IMR-90 (cell line): ENCODE results near the gene TNRC6A. TPM values are rescaled to one million over a fixed set of nuclear protein-coding genes. Genes with fewer than 3 reads are reported as not detected.

ENCODE experiments used
- ATAC-seq: fragments of 200-7000 bp; cut with Tn5 transposase; 2 replicates; pipeline ENCODE4 v1.9.1; 2020; ENCODE audit warnings: low read depth, mild to moderate bottlenecking, moderate library complexity
- BruUV-seq: library from RNA; stranded (reverse); fragments of 400-500 nt; replicated peaks from 2 replicates; lab custom pipeline; 2021; lab: Mats Ljungman, UMichigan
- CTCF ChIA-PET: fragments of 300-600 bp; formaldehyde crosslinking; extraction: SDS; loops from one replicate; lab custom pipeline; 2021; ENCODE audit warnings: antibody characterized with exemption; lab: Yijun Ruan, JAX
- POLR2A ChIA-PET: fragments of 300-600 bp; sonication (Branson Sonifier 250); formaldehyde crosslinking; loops from one replicate; lab custom pipeline; 2022; ENCODE audit warnings: antibody characterized with exemption; ENCODE audit not compliant: unreplicated experiment; lab: Charles Lee
- DNase-seq: peaks from one replicate; pipeline ENCODE4 v3.0.0; 2013
- H2AFZ ChIP-seq: replicated peaks from 2 replicates; pipeline ENCODE3; 2013; ENCODE audit warnings: low read length, mild to moderate bottlenecking; ENCODE audit not compliant: poor library complexity
- H2AK5ac ChIP-seq: 2 replicates; pipeline ENCODE4 v1.6.1; 2013; ENCODE audit warnings: low read depth, low read length, inconsistent platforms
- H2AK9ac ChIP-seq: replicated peaks from 2 replicates; pipeline ENCODE3; 2013; ENCODE audit warnings: mild to moderate bottlenecking, low read depth, low read length, moderate library complexity; ENCODE audit not compliant: poor library complexity
- H2BK120ac ChIP-seq: 2 replicates; pipeline ENCODE4 v1.6.1; 2013; ENCODE audit warnings: low read depth, low read length, inconsistent platforms
- H2BK15ac ChIP-seq: 3 replicates; pipeline ENCODE4 v1.6.1; 2013; ENCODE audit warnings: low read depth, low read length, inconsistent platforms
- H2BK20ac ChIP-seq: 2 replicates; pipeline ENCODE4 v1.6.1; 2013; ENCODE audit warnings: low read depth, mild to moderate bottlenecking, inconsistent platforms, low read length, moderate library complexity
- H2BK5ac ChIP-seq: 2 replicates; pipeline ENCODE4 v1.6.1; 2013; ENCODE audit warnings: mild to moderate bottlenecking, low read depth, low read length, inconsistent platforms; ENCODE audit not compliant: poor library complexity, severe bottlenecking
- H3K14ac ChIP-seq: replicated peaks from 2 replicates; pipeline ENCODE4 v1.6.1; 2013; ENCODE audit warnings: low read depth, low read length, inconsistent platforms
- H3K18ac ChIP-seq: 2 replicates; pipeline ENCODE4 v1.6.1; 2013; ENCODE audit warnings: low read depth, low read length, control low read depth
- H3K23ac ChIP-seq: 2 replicates; pipeline ENCODE4 v1.6.1; 2013; ENCODE audit warnings: low read depth, low read length, inconsistent platforms
- H3K27ac ChIP-seq: 2 replicates; pipeline ENCODE4 v1.5.1; 2013; ENCODE audit warnings: mild to moderate bottlenecking, control low read depth, low read length; ENCODE audit not compliant: insufficient read depth
- H3K27me3 ChIP-seq: 2 replicates; pipeline ENCODE4 v1.6.1; 2013; ENCODE audit warnings: low read length; ENCODE audit not compliant: control insufficient read depth, insufficient read depth
- H3K36me3 ChIP-seq: 2 replicates; pipeline ENCODE4 v1.6.1; 2013; ENCODE audit warnings: low read length, mixed read lengths; ENCODE audit not compliant: control insufficient read depth, insufficient read depth
- H3K4ac ChIP-seq: 2 replicates; pipeline ENCODE4 v1.6.1; 2013; ENCODE audit warnings: low read depth, low read length, inconsistent platforms
- H3K4me1 ChIP-seq: 2 replicates; pipeline ENCODE4 v1.6.1; 2013; ENCODE audit warnings: low read length, mixed read lengths; ENCODE audit not compliant: control insufficient read depth, insufficient read depth
- H3K4me2 ChIP-seq: 2 replicates; pipeline ENCODE4 v1.6.1; 2013; ENCODE audit warnings: low read depth, mild to moderate bottlenecking, control low read depth, low read length, moderate library complexity
- H3K4me3 ChIP-seq: 2 replicates; pipeline ENCODE4 v1.5.1; 2013; ENCODE audit warnings: low read depth, mild to moderate bottlenecking, control low read depth, low read length, moderate library complexity; ENCODE audit not compliant: insufficient read depth
- H3K56ac ChIP-seq: 2 replicates; pipeline ENCODE4 v1.6.1; 2013; ENCODE audit warnings: low read length, inconsistent platforms; ENCODE audit not compliant: insufficient read depth; ENCODE audit errors: extremely low read depth
- H3K79me1 ChIP-seq, 2 experiments: 2 replicates each; pipeline ENCODE4 v1.6.1; 2013; ENCODE audit warnings: low read length in 2 of 2, inconsistent platforms in 1 of 2, low read depth in 1 of 2
- H3K9ac ChIP-seq: 2 replicates; pipeline ENCODE4 v1.6.1; 2013; ENCODE audit warnings: low read depth, low read length, control low read depth
- H3K9me1 ChIP-seq: 2 replicates; pipeline ENCODE4 v1.6.1; 2013; ENCODE audit warnings: low read length, inconsistent platforms; ENCODE audit not compliant: insufficient read depth
- H3K9me3 ChIP-seq: 2 replicates; pipeline ENCODE4 v1.6.1; 2013; ENCODE audit warnings: low read length; ENCODE audit not compliant: control insufficient read depth, insufficient read depth
- H4K20me1 ChIP-seq: 2 replicates; pipeline ENCODE4 v1.6.1; 2013; ENCODE audit warnings: low read length, inconsistent platforms; ENCODE audit not compliant: insufficient read depth
- H4K5ac ChIP-seq: 2 replicates; pipeline ENCODE4 v1.6.1; 2013; ENCODE audit warnings: mild to moderate bottlenecking, low read depth, low read length, control low read depth
- H4K8ac ChIP-seq, 2 experiments: 2 replicates each; pipeline ENCODE4 v1.6.1; 2013; ENCODE audit warnings: low read depth in 2 of 2, low read length in 2 of 2, control low read depth in 1 of 2, inconsistent platforms in 1 of 2
- H4K91ac ChIP-seq: 2 replicates; pipeline ENCODE4 v1.6.1; 2013; ENCODE audit warnings: low read depth, low read length, inconsistent platforms; ENCODE audit not compliant: insufficient read depth
- BHLHE40 ChIP-seq: fragments of 150-350 bp; IDR thresholded peaks from 2 replicates; pipeline ENCODE4 v1.6.1; 2016; ENCODE audit warnings: mild to moderate bottlenecking, low read depth, low read length
- ELK1 ChIP-seq: fragments of 150-350 bp; IDR thresholded peaks from 2 replicates; pipeline ENCODE4 v1.6.1; 2016; ENCODE audit warnings: low read depth, mild to moderate bottlenecking, low read length, moderate library complexity, borderline replicate concordance
- MAFK ChIP-seq: IDR thresholded peaks from 2 replicates; pipeline ENCODE4 v1.6.1; 2012; ENCODE audit warnings: low read depth, low read length, improper control_type of control experiment
- RCOR1 ChIP-seq: IDR thresholded peaks from 2 replicates; pipeline ENCODE4 v1.6.1; 2012; ENCODE audit warnings: mild to moderate bottlenecking, low read length, improper control_type of control experiment; ENCODE audit not compliant: insufficient replicate concordance
- RFX5 ChIP-seq: IDR thresholded peaks from 2 replicates; pipeline ENCODE4 v1.8.0; 2012; ENCODE audit warnings: low read depth, mild to moderate bottlenecking, low read length, moderate library complexity
- WGBS, 2 experiments: methylation state at CpG; one replicate each; pipeline versions ENCODE4 v1.1.5 to v1.1.7; 2013; ENCODE audit warnings: missing lambda C conversion rate in 2 of 2; ENCODE audit not compliant: insufficient read length in 1 of 2; ENCODE audit errors: extremely low coverage in 2 of 2; 5-methylcytosine and 5-hydroxymethylcytosine counted together
- dilution Hi-C: fragments of 300-500 bp; cut with HindIII; formaldehyde crosslinking; loops from one replicate; pipeline ENCODE4 v1.14.3; 2018; ENCODE audit warnings: low sequenced_read_pairs; ENCODE audit not compliant: unreplicated experiment
- in situ Hi-C: fragments of 300-500 bp; cut with MboI; formaldehyde crosslinking; loops from 3 replicates; pipeline ENCODE4 v1.14.3; 2019; ENCODE audit warnings: low sequenced_read_pairs, inconsistent platforms, mixed read lengths
- intact Hi-C: fragments of 100-400 bp; cut with micrococcal nuclease; formaldehyde crosslinking; loops from 2 replicates; pipeline ENCODE4 v1.10.0; 2022
- polyA plus RNA-seq, 3 experiments: library from polyadenylated mRNA; depleted of rRNA; stranded (reverse); fragments of >200 nt; gene quantifications; 2 replicates each; pipeline ENCODE4 v1.2.3, GENCODE V29; 2012; ENCODE audit warnings: low replicate concordance in 1 of 3
- total RNA-seq: library from RNA; depleted of rRNA; stranded (reverse); fragments of >200 nt; gene quantifications from 2 replicates; pipeline ENCODE4 v1.2.3, GENCODE V29; 2012

Gene TNRC6A
- total and polyA plus RNA-seq, 2 of the 4 experiments (the other 2 are of a cell fraction) = 32.4 to 42.3 TPM

- intact Hi-C loops = loop anchor here (10.0 kb wide), 2 partner anchors 277 to 387 kb away; partner anchors contain the start of gene LCMT1
- Histone ChIP-seq H3K18ac (no peak overlapping the region), H2BK5ac (no peak overlapping the region), H4K20me1 (no peaks in the 10 kb centered on the region), H3K9me1 (peaks cover 11% of the 10 kb centered on the region; the same call in 1 of the 2 replicates), H4K5ac (no peak overlapping the region), H2AFZ (no peak overlapping the region), H2BK20ac (peak overlapping the region; percentile 34; the same call in 1 of the 2 replicates), H2BK120ac (peak overlapping the region; percentile 84), H4K8ac (no peak overlapping the region), H3K4me2 (no peak overlapping the region), H2BK15ac (peak overlapping the region; percentile 62; the same call in 1 of the 3 replicates), H3K9ac (no peak overlapping the region), H3K14ac (no peak overlapping the region), H3K4me3 (no peak overlapping the region), H3K23ac (no peak overlapping the region), H2AK5ac (peak overlapping the region; percentile 60; the same call in 1 of the 2 replicates), H3K27me3 (no peaks in the 10 kb centered on the region), H4K91ac (0 out of 2 replicates have a peak overlapping the region, but pooled peaks have one; percentile 86), H3K9me3 (no peaks in the 10 kb centered on the region), H3K36me3 (no peaks in the 10 kb centered on the region), H3K56ac (no peak overlapping the region), H3K79me1 (no peaks in the 10 kb centered on the region), H3K4ac (peak overlapping the region; percentile 93), H2AK9ac (peak overlapping the region; percentile 15), H3K4me1 (peaks cover 5% of the 10 kb centered on the region), H3K27ac (no peak overlapping the region)
- BruUV-seq = no TSS peak
- DNase-seq (no peak), ATAC-seq (no peak)
- TF ChIP-seq MAFK (no peak), ELK1 (no peak), BHLHE40 (no peak), RCOR1 (no peak), RFX5 (no peak)
- in situ Hi-C loops = no loop called here
- ChIA-PET CTCF (no interaction called here), POLR2A (no interaction called here)
- dilution Hi-C loops = no loop called here
- WGBS, 2 experiments = 100% methylated on average over 2 of the region's 9 CpGs; no CpG with 5 or more reads in 1 of the 2 experiments
Observed at GRCh38 chr16:24837969-24838368, 108.5 kb downstream of the TNRC6A start.
